GM12878 (cell line): ENCODE data around the gene VN1R5. TPM values are rescaled to one million over a fixed set of nuclear protein-coding genes. Genes with fewer than 3 reads are reported as not detected.

Experiments
- ATAC-seq: fragments of 200-7000 bp; cut with Tn5 transposase; 3 replicates; pipeline ENCODE4 v1.9.1; 2020; ENCODE audit warnings: mild to moderate bottlenecking, moderate library complexity
- BruUV-seq: library from RNA; stranded (reverse); fragments of 400-500 nt; replicated peaks from 2 replicates; lab custom pipeline; 2021; lab: Mats Ljungman, UMichigan
- CTCF ChIA-PET: fragments of 300-600 bp; sonication (Branson Sonifier 250); formaldehyde crosslinking; extraction: SDS; loops from one replicate; lab custom pipeline; 2021; ENCODE audit warnings: inconsistent platforms; lab: Yijun Ruan, JAX
- POLR2A ChIA-PET: fragments of 350-600 bp; formaldehyde crosslinking; extraction: SDS; loops from one replicate; lab custom pipeline; 2021; ENCODE audit warnings: inconsistent platforms; lab: Charles Lee
- RAD21 ChIA-PET: fragments of 300-600 bp; sonication (Branson Sonifier 250); formaldehyde crosslinking; loops from one replicate; lab custom pipeline; 2023; ENCODE audit warnings: antibody characterized with exemption; ENCODE audit not compliant: unreplicated experiment; lab: Charles Lee
- SMC1A ChIA-PET: fragments of 300-600 bp; sonication (Branson Sonifier 250); formaldehyde crosslinking; loops from one replicate; lab custom pipeline; 2023; ENCODE audit not compliant: unreplicated experiment, uncharacterized antibody; lab: Charles Lee
- DNase-seq: peaks from one replicate; pipeline ENCODE4 v3.0.0-alpha.2; 2011; ENCODE audit warnings: low read depth, low spot score
- FAIRE-seq: peaks from 3 replicates; lab custom pipeline; 2011; peaks lifted over from hg19 to GRCh38; lab: Jason Lieb, UNC
- H2AFZ ChIP-seq: 2 replicates; pipeline ENCODE4 v1.6.0; 2011; ENCODE audit warnings: low read depth, low read length, control low read depth; ENCODE audit not compliant: control insufficient read depth
- H3K27ac ChIP-seq: 2 replicates; pipeline ENCODE4 v1.5.1; 2011; ENCODE audit warnings: control low read depth; ENCODE audit not compliant: control insufficient read depth, insufficient read depth
- H3K27me3 ChIP-seq, 2 experiments: replicated peaks in 1 of 2; 2 replicates each; pipeline versions ENCODE4 v1.6.0 to v1.6.1; 2011; ENCODE audit warnings: low read length in 1 of 2; ENCODE audit not compliant: control insufficient read depth in 2 of 2, insufficient read depth in 2 of 2
- H3K36me3 ChIP-seq, 2 experiments: 2 replicates each; pipeline ENCODE4 v1.5.1; 2011; ENCODE audit warnings: low read length in 1 of 2; ENCODE audit not compliant: control insufficient read depth in 2 of 2, insufficient read depth in 2 of 2
- H3K4me1 ChIP-seq: 2 replicates; pipeline ENCODE4 v1.6.1; 2011; ENCODE audit warnings: mild to moderate bottlenecking, low read length, moderate library complexity, mixed read lengths; ENCODE audit not compliant: control insufficient read depth, insufficient read depth
- H3K4me2 ChIP-seq: 2 replicates; pipeline ENCODE4 v1.6.0; 2011; ENCODE audit warnings: control low read depth; ENCODE audit not compliant: control insufficient read depth, insufficient read depth
- H3K4me3 ChIP-seq: fragments of 200-600 bp; sonication (generic); 2 replicates; pipeline ENCODE4 v1.5.1; 2016
- H3K79me2 ChIP-seq: 2 replicates; pipeline ENCODE4 v1.6.0; 2011; ENCODE audit warnings: low read length; ENCODE audit not compliant: control insufficient read depth, insufficient read depth
- H3K9ac ChIP-seq: 2 replicates; pipeline ENCODE4 v1.8.0; 2011; ENCODE audit warnings: low read length, control low read depth, mixed read lengths; ENCODE audit not compliant: control insufficient read depth, insufficient read depth
- H3K9me3 ChIP-seq: replicated peaks from 3 replicates; pipeline ENCODE4 v1.5.1; 2011; ENCODE audit warnings: mild to moderate bottlenecking, low read length; ENCODE audit not compliant: control insufficient read depth, insufficient read depth
- H4K20me1 ChIP-seq: 2 replicates; pipeline ENCODE4 v1.6.0; 2011; ENCODE audit not compliant: control insufficient read depth, insufficient read depth
- BCL3 ChIP-seq: IDR thresholded peaks from 2 replicates; pipeline ENCODE4 v1.6.1; 2011; ENCODE audit warnings: borderline replicate concordance, low read depth, mild to moderate bottlenecking, moderate library complexity, low read length; ENCODE audit not compliant: insufficient read depth, poor library complexity, severe bottlenecking
- BHLHE40 ChIP-seq, 2 experiments: fragments of 450-650 bp in 1 of 2; IDR thresholded peaks; 2 replicates each; pipeline ENCODE4 v1.6.1; 2011 to 2017; ENCODE audit warnings: low read depth in 2 of 2, borderline replicate concordance in 1 of 2, improper control_type of control experiment in 1 of 2, low read length in 1 of 2, mild to moderate bottlenecking in 1 of 2
- CREB1 ChIP-seq: IDR thresholded peaks from 2 replicates; pipeline ENCODE4 v1.6.1; 2012; ENCODE audit warnings: low read depth, mild to moderate bottlenecking, inconsistent platforms
- MTA3 ChIP-seq: IDR thresholded peaks from 2 replicates; pipeline ENCODE4 v1.6.1; 2012; ENCODE audit warnings: low read length, inconsistent platforms, borderline replicate concordance
- MYC ChIP-seq: IDR thresholded peaks from 2 replicates; pipeline ENCODE4 v1.6.1; 2011; ENCODE audit warnings: mild to moderate bottlenecking, low read length, moderate library complexity, inconsistent platforms; ENCODE audit not compliant: insufficient read depth, insufficient replicate concordance, insufficient read length, severe bottlenecking
- NFYB ChIP-seq: IDR thresholded peaks from 2 replicates; pipeline ENCODE4 v1.6.1; 2011; ENCODE audit warnings: low read depth, mild to moderate bottlenecking, low read length, improper control_type of control experiment, moderate library complexity; ENCODE audit not compliant: insufficient read depth
- REST ChIP-seq: IDR thresholded peaks from 2 replicates; pipeline ENCODE4 v1.6.1; 2012; ENCODE audit warnings: mild to moderate bottlenecking, low read depth, low read length
- RUNX3 ChIP-seq: IDR thresholded peaks from 2 replicates; pipeline ENCODE4 v1.6.1; 2012; ENCODE audit warnings: low read length, inconsistent platforms
- ZNF207 ChIP-seq: fragments of 450-650 bp; IDR thresholded peaks from 2 replicates; pipeline ENCODE4 v1.6.1; 2014; ENCODE audit warnings: antibody characterized with exemption, mild to moderate bottlenecking, borderline replicate concordance
- ZNF24 ChIP-seq: fragments of 450-650 bp; IDR thresholded peaks from 2 replicates; pipeline ENCODE4 v1.6.1; 2017; ENCODE audit warnings: antibody characterized with exemption, mild to moderate bottlenecking
- ZNF384 ChIP-seq: IDR thresholded peaks from 2 replicates; pipeline ENCODE4 v1.6.1; 2012; ENCODE audit warnings: low read depth, mild to moderate bottlenecking, low read length, improper control_type of control experiment, borderline replicate concordance
- WGBS: methylation state at CpG from one replicate; pipeline ENCODE4 v1.1.6; 2016; ENCODE audit warnings: low lambda C conversion rate; ENCODE audit not compliant: insufficient replicate concordance, insufficient coverage; ENCODE audit errors: missing lambda C conversion rate; 5-methylcytosine and 5-hydroxymethylcytosine counted together
- in situ Hi-C: fragments of 300-500 bp; cut with MboI; formaldehyde crosslinking; loops from 9 replicates; pipeline ENCODE4 v1.14.3; 2018; ENCODE audit warnings: mixed read lengths
- intact Hi-C: fragments of 100-400 bp; cut with micrococcal nuclease; formaldehyde crosslinking; loops from one replicate; pipeline ENCODE4 v1.14.2; 2022; ENCODE audit not compliant: unreplicated experiment
- polyA plus RNA-seq, 11 experiments: library from polyadenylated mRNA; depleted of rRNA in 4 of 11; unstranded in 6 of 11; stranded (reverse) in 5 of 11; fragments of >200 nt; fragmentation: Nextera tagmentation in 4 of 11; fragmentation: Illumina TruSeq in 1 of 11; extraction: Ambion mirVana in 4 of 11; extraction: Trizol in 1 of 11; gene quantifications; 1 replicate in 1 of 11; 2 replicates in 10 of 11; pipeline versions ENCODE4 v1.2.1 to v1.2.3, GENCODE V29; 2011 to 2016; ENCODE audit warnings: inconsistent platforms in 2 of 11, missing spikeins in 2 of 11, low read depth in 1 of 11
- total RNA-seq, 4 experiments: library from RNA; depleted of rRNA in 3 of 4; stranded (reverse); fragments of >200 nt in 3 of 4; fragmentation: Illumina TruSeq in 1 of 4; extraction: Trizol in 1 of 4; gene quantifications; 2 replicates each; pipeline versions ENCODE4 v1.2.1 to v1.2.3, GENCODE V29; 2013 to 2021
- TF ChIP-seq, protein P1 (sequence below): fragments of 450-650 bp; IDR thresholded peaks from 2 replicates; pipeline ENCODE4 v1.6.1; 2016; ENCODE audit warnings: mild to moderate bottlenecking
- TF ChIP-seq, protein P2 (sequence below): fragments of 450-650 bp; IDR thresholded peaks from 2 replicates; pipeline ENCODE4 v1.6.1; 2017; ENCODE audit warnings: mild to moderate bottlenecking, low read depth, inconsistent platforms; ENCODE audit not compliant: poor library complexity, severe bottlenecking

Gene VN1R5
- total and polyA plus RNA-seq, 10 of the 15 experiments (the other 5 are each of a cell fraction or from before 2014, with no cell fraction given): not detected

- TF ChIP-seq BCL3 (no peak), ZNF24 (no peak)
- TF ChIP-seq, protein P1, sequence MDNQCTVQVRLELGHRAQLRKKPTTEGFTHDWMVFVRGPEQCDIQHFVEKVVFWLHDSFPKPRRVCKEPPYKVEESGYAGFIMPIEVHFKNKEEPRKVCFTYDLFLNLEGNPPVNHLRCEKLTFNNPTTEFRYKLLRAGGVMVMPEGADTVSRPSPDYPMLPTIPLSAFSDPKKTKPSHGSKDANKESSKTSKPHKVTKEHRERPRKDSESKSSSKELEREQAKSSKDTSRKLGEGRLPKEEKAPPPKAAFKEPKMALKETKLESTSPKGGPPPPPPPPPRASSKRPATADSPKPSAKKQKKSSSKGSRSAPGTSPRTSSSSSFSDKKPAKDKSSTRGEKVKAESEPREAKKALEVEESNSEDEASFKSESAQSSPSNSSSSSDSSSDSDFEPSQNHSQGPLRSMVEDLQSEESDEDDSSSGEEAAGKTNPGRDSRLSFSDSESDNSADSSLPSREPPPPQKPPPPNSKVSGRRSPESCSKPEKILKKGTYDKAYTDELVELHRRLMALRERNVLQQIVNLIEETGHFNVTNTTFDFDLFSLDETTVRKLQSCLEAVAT: no peak
- TF ChIP-seq, protein P2, sequence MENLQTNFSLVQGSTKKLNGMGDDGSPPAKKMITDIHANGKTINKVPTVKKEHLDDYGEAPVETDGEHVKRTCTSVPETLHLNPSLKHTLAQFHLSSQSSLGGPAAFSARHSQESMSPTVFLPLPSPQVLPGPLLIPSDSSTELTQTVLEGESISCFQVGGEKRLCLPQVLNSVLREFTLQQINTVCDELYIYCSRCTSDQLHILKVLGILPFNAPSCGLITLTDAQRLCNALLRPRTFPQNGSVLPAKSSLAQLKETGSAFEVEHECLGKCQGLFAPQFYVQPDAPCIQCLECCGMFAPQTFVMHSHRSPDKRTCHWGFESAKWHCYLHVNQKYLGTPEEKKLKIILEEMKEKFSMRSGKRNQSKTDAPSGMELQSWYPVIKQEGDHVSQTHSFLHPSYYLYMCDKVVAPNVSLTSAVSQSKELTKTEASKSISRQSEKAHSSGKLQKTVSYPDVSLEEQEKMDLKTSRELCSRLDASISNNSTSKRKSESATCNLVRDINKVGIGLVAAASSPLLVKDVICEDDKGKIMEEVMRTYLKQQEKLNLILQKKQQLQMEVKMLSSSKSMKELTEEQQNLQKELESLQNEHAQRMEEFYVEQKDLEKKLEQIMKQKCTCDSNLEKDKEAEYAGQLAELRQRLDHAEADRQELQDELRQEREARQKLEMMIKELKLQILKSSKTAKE: no peak
- TF ChIP-seq, all 136 proteins: peak for 0
Measured at GRCh38 chr1:247270003-247270402, 14.1 kb downstream of the VN1R5 start (continued).

DNA sequence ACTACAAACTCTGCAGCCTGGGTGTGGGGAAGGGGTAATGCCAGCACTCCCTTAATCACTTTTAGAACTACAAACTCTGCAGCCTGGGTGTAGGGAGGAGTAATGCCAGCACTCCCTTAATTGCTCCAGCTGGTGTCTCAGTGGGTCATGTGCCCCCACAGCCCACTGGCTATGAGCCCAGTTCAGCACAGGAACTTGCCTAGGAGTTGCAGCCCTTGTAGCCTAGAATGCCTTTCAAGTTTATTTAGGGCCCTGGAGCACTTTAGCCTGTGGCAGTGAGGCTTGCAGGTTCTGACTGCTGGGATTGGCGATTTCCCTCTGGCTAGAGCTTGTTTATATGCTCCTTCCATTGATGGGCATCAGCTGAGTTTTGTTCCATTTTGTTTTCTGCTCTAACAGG lies 17.1 kb downstream of the VN1R5 start:
- no peaks in the 10 kb centered on the region for H3K36me3 ChIP-seq
- SMC1A ChIA-PET: no interaction called here
- in situ Hi-C loops (no loop called here), intact Hi-C loops (no loop called here)
- POLR2A ChIA-PET: no interaction called here
- no peaks in the 10 kb centered on the region for H3K79me2 ChIP-seq
- CTCF ChIA-PET: no interaction called here
- 0% methylated on average over 1 of the region's 1 CpG for WGBS
- BruUV-seq: no TSS peak
- no peaks in the 10 kb centered on the region for H3K27me3 ChIP-seq
- ATAC-seq (no peak), DNase-seq (no peak), FAIRE-seq (no peak)
- H3K4me2 ChIP-seq: no peak overlapping the region
- H3K9me3 ChIP-seq: no peaks in the 10 kb centered on the region; the same call in 2 of the 3 replicates
- H3K27ac ChIP-seq: no peak overlapping the region
- H3K4me3 ChIP-seq: no peak overlapping the region
- no peak overlapping the region for H3K9ac ChIP-seq
- H4K20me1 ChIP-seq: no peaks in the 10 kb centered on the region
- no peaks in the 10 kb centered on the region for H3K4me1 ChIP-seq
- H2AFZ ChIP-seq: no peak overlapping the region
- RAD21 ChIA-PET: no interaction called here
- TF ChIP-seq MTA3: no peak
- TF ChIP-seq MYC: no peak
- no peak for TF ChIP-seq NFYB
- TF ChIP-seq BHLHE40 (IDR thresholded peaks at IDR 0.05; ENCODE audit: borderline replicate concordance in 1 of 2, low read depth in 2 of 2, low read length in 1 of 2): no peak
- no peak for TF ChIP-seq ZNF207
- no peak for TF ChIP-seq REST
- TF ChIP-seq ZNF384: no peak
- TF ChIP-seq CREB1: no peak
- no peak for TF ChIP-seq RUNX3
